ENCODE data around the gene DUOXA1.
"Not testable (repeated sequence)": the region's sequence is repeated elsewhere in the genome, so short reads cannot be mapped to it uniquely, and the experiment has no call there.

The DUOXA1 gene

DNA sequence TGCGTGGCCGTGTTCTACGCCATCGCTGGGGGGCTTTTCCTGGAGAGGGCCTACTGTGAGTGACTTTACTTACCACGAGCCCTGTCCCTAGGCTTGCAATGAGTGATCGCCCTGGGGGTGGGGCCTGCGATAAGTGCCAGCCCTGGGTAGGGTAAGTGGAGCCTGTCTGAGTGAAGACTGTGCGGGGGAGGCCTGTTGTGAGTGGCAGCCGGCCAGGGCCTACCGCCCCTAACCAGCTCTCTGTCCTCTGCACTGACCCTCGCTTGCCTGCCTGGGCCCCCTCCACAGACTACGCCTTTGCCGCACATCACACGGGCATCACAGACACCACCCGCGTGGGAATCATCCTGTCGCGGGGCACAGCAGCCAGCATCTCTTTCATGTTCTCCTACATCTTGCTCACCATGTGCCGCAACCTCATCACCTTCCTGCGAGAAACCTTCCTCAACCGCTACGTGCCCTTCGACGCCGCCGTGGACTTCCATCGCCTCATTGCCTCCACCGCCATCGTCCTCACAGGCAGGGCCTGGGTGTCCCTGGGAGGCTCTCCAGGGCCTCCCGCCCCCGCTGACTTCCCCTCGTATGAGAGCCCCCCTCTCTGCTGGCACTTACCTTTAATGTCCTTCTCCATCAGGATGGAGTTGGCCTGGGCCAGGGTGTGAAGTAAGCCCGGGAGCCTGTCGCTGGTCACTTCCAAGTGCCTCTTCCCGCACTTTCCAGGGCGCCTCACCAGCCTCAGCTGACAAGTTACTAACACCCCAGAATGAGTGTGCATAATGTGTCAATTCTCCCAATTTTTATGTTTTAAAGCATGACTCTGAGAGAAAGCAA, 22.5 kb upstream of the DUOXA1 start:
- in situ Hi-C loops (cut with MboI; ENCODE audit: low sequenced_read_pairs), result no loop called here

DNA sequence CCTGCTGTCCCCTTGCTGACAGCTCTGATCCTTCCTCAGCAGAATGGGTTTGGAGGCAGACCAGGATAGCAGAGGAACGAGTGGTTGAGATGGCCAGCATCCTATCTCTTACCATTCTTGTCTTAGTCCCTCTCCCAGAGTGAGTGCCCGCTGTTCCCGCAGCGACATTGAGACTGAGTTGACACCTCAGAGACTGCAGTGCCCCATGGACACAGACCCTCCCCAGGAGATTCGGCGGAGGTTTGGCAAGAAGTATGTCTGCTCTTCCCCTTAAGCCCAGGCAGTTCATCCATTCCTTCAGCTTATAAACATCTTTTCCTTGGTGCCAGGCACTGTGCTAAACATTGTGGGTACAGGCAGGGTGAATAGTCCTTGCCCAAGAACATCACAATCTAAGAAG, 21.3 kb upstream of the DUOXA1 start:
- in situ Hi-C loops (cut with MboI; ENCODE audit: low sequenced_read_pairs), result no loop called here

DNA sequence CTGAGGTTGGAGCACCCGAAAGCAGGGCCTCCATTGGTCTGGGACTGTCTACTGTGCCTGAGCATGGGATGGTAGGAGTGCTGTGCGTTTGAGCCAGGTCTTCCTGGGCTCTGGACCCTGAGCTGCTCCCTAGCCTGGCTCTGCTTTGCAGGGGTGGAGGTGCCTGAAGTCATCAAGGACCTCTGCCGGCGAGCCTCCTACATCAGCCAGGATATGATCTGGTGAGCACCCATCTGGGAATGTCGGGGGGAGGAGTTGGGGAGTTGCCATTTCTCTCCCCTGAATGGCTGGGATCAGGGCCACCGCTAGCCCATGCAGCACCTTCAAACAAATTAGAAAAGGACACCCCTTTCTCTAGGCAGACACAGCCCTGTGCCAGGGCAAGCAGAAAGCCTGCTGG, 20.8 kb upstream of the DUOXA1 start:
- in situ Hi-C loops (cut with MboI; ENCODE audit: low sequenced_read_pairs), result no loop called here

DNA sequence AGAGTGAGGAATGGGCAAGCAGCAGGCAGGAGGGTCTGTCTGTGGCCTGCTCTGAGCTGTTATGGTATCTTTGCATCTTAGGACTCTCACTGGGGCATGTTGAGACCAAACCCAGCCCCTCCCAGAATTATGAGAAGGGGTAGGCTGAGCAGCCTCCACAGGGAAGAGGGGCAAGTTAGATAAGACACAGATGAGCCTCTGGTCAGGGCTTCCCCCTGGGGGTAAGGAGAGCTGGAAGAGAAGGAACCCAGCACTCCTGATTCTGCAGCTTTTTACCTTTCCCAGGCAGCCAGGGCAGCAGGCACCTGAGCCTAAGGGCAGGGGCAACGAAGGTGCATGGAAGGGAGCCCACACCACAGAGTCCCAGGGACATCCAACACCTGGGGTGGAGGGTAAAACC, 19.4 kb upstream of the DUOXA1 start:
- in situ Hi-C loops (cut with MboI; ENCODE audit: low sequenced_read_pairs), result no loop called here

DNA sequence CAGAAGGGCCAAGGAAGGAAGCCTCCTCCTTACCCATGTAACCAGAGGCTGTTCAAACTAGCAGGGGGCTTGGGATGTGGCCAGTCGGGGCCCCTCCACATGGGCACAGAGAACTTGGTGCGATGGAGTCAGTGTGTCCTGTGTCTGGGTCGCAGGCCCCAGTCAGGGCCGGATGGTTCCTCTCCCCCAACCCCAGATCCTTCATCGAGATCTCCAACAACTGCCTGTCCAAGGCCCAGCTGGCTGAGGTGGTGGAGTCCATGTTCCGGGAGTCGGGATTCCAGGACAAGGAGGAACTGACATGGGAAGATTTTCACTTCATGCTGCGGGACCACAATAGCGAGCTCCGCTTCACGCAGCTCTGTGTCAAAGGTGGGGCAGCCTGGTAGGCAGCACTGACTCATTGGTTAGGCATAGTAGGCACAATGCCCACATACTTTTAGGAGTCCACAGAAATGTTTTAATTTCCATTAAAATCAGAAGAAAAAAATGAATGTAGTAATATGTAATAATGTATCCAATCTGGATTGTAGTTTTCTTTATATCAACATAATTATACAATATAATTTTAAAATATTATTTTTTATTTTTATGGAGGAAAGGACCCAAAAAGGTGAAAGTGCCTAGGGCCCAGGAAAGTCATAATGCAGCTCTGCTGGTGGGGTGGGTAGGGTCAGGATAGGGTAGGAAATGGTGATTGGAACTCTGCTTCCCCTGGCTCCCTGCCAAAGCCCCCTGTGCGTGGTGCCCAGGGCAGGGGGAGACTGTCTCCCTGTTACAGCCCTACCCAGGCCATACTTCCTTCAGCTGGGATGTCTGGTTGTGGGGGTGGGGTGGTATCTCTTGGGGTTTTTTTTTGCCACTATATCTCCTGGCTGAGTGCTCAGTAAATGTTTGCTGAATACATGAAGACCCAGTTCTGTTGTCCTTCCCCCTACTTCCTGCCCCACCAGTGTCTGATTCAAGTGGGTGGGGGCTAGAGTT, 18.7 kb upstream of the DUOXA1 start:
- in situ Hi-C loops (cut with MboI; ENCODE audit: low sequenced_read_pairs), result no loop called here

DNA sequence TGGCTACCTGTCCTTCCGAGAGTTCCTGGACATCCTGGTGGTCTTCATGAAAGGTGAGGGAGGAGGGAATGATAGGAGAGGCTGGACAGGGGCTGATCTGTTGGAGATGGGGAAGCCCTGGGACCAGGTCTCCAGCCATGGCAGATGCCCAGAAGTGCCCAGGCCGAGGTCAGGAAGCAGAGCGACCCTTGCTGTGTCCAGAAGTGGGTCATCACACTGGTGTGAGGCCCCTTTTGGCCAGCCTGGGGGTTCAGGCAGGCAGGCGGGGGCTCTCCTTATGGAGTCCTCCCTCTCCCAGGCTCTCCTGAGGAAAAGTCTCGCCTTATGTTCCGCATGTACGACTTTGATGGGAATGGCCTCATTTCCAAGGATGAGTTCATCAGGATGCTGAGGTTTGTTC, 17.9 kb upstream of the DUOXA1 start:
- in situ Hi-C loops (cut with MboI; ENCODE audit: low sequenced_read_pairs), result no loop called here

DNA sequence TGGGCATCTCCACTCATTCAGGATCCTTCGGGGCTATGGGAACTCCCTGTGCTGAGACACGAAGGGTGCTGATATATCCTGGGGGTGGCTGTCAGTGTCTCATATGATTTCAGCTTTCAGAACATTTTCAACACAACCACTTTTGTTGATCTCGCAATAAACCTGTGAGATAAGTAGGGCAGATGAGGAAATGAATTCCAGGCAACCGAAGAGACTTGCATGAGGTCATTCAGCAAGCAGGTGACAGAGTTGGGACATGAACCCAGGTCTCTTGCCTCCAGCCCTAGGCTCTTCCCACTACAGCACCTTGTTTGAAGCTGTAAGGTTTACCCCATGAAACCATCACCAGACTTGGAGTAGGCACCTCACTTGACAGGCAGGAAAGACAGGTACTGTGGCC, 16.7 kb upstream of the DUOXA1 start:
- in situ Hi-C loops (cut with MboI; ENCODE audit: low sequenced_read_pairs), result no loop called here

DNA sequence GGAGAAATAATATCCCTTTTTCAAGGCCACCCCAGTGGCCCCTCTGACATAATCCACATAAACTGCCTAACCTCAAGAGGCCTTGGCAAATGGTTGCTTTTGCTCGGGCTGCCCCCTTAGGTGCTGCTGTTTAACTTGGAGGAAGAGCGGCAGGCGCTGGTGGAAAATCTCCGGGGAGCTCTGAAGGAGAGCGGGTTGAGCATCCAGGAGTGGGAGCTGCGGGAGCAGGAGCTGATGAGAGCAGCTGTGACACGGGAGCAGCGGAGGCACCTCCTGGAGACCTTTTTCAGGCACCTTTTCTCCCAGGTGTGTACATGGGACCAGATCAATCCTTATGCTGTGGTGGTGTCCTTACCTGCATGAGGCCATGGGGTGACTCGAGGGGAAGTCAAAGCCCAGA, 15.1 kb upstream of the DUOXA1 start:
- in situ Hi-C loops (cut with MboI; ENCODE audit: low sequenced_read_pairs), result no loop called here

DNA sequence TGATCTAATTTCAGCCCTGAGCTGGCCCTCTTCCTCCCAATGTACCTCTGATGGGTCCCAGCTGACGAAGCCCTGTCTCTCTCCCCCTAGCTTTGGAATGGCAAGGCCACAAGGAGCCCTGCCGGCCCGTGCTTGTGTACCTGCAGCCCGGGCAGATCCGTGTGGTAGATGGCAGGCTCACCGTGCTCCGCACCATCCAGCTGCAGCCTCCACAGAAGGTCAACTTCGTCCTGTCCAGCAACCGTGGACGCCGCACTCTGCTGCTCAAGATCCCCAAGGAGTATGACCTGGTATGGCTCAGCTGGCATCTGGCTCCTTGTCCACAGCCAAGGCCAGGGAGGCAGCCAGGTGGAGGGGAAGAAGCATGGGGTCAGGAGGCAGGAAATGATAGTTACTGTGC, 14.3 kb upstream of the DUOXA1 start:
- in situ Hi-C loops (cut with MboI; ENCODE audit: low sequenced_read_pairs), result no loop called here

DNA sequence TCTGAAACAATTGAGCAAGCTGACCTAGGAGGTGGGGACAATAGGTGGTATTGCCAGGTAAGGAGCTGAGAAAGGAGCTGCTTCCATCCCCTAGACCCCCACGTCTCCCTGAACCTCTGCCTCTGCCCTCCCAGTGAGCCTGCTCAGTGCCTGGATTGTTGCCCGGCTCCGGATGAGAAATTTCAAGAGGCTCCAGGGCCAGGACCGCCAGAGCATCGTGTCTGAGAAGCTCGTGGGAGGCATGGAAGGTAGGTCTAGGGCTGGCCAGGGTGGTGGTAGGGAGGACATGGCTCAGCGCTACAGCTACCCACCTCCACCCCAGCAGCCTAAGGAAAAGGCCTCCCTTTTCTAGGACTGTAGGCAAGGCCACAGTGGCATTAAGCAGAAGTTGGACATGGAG, 13.4 kb upstream of the DUOXA1 start:
- in situ Hi-C loops (cut with MboI; ENCODE audit: low sequenced_read_pairs), result no loop called here

DNA sequence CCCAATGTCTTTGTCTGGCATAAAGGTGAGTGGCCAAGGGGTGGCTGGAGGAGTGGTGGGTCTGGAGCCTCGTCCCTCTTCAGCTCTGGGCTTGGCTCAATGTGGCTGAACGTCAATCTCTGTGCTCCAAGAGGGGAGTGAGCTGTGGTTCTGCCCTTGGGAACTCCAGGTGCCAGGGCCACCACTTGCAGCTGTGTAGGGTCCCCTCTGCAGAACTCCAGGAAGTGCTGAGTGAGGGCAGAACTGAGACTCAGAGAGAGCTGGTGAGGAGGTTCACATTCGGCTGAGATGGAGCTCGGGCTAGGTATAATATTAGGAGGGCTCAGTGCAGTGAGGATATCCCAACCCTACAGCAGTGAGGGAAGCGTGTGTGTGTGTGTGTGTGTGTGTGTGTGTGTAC, 11.7 kb upstream of the DUOXA1 start:
- in situ Hi-C loops (cut with MboI; ENCODE audit: low sequenced_read_pairs), result no loop called here

DNA sequence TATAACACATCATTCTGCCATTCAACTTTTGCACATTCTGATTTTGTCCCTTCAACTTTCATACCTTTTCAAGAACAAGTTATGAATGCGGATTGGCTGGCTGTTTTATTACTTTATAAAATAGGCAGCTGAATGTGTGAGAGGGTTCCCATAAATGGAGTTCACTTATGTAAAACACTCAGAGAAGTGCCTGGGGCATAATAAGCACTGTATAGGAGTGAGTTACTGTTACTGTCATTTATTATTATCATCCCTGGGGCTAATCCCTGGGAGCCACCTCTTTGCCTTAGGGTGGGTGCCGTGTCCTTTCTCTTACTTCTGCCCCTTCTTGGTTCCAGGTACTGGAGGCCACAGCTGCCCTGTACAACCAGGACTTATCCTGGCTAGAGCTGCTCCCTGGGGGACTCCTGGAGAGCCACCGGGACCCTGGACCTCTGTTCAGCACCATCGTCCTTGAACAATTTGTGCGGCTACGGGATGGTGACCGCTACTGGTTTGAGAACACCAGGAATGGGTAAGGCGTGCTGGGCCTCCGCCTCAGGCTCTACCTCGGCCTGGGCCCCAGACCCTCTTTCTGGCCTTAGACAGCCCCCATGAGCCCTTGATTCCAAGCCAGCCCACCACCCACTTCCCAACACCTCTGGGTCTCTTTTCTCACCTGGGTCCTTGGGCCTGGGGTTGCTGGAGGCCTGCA, 11.0 kb upstream of the DUOXA1 start:
- in situ Hi-C loops (cut with MboI; ENCODE audit: low sequenced_read_pairs), result no loop called here

DNA sequence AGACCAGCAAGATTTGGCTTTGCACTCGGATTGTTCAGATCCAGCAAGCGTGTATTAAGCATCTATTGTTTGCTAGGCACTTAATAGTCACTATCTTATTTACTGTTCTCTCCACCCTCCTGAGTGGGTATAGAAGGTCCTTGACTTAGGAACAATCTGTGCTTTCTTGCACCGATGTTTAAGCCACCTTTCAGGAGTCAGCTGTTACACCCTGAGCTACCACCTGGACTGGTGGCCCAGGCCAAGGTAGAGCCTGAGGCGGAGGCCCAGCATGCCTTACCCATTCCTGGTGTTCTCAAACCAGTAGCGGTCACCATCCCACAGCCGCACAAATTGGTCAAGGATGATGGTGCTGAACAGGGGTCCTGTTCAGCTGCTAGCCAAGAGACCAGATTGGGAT, 10.1 kb upstream of the DUOXA1 start:
- in situ Hi-C loops (cut with MboI; ENCODE audit: low sequenced_read_pairs), result no loop called here

DNA sequence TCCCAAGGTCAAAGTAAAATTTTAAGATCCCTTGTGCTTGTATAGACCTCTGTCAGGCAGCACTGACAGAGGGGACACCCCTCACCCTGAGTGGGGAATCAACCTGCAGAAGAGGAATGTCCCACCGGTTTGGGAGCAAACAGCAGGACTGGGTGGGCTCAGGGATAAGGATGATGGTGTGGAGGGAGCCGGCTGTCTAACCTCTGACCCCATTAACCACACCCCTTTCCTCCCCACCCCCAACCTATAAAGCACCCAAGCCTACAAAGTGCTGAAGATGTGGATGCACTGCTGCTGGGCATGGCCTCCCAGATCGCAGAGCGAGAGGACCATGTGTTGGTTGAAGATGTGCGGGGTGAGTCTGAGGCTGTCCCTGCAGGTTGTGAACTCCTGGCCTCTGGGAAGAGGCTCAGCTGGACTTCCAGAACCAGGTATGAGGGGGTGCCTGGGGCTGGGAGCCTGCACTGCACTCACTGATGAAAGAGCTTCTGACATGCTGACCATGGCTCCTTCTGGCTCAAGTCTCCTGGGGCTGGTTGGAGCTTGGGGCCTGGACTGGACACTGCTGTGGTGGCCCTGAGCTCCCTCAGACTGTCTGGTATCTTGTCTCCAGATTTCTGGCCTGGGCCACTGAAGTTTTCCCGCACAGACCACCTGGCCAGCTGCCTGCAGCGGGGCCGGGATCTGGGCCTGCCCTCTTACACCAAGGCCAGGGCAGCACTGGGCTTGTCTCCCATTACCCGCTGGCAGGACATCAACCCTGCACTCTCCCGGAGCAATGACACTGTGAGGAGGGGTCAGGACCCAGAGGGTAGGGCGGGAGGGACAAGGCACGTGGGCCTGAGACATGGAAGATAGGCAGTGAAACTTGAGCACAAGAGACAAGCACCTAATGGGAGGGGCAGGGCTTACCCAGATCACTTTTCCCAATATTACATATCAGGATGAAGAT, 9.4 kb upstream of the DUOXA1 start:
- in situ Hi-C loops (cut with MboI; ENCODE audit: low sequenced_read_pairs), result no loop called here

DNA sequence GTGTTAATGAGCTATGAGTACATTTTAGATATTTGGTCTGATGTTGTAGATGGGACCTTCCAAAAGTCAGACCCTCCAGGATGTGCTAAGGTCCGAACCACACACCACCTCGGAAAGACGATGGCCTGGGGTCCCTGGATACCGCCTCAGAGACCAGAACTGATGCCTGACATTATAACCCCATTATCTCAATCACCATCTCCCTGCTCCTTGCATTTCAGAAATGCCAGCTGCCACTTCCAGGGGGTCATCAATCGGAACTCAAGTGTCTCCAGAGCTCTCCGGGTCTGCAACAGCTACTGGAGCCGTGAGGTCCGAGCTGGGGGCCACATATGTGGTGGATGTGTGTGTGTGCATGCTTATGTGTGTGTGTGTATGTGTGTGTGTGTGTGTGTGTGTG, 8.0 kb upstream of the DUOXA1 start:
- in situ Hi-C loops (cut with MboI; ENCODE audit: low sequenced_read_pairs), result no loop called here

DNA sequence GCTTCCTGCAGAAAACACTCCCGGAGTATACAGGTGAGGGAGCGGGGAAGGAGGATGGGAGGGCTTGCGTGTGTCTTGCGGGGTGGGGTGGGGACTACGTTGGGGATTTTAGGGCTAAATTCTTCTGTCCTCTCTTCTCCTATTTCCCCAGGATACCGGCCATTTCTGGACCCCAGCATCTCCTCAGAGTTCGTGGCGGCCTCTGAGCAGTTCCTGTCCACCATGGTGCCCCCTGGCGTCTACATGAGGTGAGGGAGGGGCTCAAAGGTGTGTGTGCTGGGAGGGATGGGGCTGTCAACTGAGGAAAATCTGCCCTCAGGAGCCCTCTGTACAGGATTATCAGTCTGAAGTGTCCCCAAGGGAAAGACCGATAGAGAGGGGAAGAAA, 6.7 kb upstream of the DUOXA1 start:
- in situ Hi-C loops (cut with MboI; ENCODE audit: low sequenced_read_pairs), result no loop called here

DNA sequence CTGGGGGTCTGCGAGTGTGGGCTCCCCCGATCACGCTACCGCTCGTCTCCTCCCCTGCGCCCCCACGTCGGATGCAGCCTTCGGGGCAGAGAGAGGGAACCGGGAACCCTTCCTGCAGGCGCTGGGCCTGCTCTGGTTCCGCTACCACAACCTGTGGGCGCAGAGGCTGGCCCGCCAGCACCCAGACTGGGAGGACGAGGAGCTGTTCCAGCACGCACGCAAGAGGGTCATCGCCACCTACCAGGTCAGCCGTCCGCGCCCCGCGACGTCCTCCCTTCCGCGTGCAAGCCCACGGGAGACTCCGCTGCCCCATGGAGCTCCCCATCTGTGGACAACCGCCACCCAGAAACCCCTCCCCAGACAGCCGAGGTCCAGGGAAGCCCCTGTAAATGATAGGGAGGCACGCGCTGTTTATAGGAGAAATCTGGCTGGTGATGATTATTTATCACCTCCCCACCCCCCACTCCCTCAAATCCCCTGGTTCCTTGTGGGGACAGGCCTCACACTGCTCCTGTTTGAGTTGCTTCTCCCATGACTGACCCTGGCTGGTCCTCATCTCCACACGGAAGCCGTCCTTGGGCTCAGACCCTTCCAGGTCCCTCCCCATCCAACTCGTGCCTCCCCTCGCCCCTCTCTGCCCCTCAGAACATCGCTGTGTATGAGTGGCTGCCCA, 6.2 kb upstream of the DUOXA1 start:
- in situ Hi-C loops (cut with MboI; ENCODE audit: low sequenced_read_pairs), result not testable (repeated sequence)

DNA sequence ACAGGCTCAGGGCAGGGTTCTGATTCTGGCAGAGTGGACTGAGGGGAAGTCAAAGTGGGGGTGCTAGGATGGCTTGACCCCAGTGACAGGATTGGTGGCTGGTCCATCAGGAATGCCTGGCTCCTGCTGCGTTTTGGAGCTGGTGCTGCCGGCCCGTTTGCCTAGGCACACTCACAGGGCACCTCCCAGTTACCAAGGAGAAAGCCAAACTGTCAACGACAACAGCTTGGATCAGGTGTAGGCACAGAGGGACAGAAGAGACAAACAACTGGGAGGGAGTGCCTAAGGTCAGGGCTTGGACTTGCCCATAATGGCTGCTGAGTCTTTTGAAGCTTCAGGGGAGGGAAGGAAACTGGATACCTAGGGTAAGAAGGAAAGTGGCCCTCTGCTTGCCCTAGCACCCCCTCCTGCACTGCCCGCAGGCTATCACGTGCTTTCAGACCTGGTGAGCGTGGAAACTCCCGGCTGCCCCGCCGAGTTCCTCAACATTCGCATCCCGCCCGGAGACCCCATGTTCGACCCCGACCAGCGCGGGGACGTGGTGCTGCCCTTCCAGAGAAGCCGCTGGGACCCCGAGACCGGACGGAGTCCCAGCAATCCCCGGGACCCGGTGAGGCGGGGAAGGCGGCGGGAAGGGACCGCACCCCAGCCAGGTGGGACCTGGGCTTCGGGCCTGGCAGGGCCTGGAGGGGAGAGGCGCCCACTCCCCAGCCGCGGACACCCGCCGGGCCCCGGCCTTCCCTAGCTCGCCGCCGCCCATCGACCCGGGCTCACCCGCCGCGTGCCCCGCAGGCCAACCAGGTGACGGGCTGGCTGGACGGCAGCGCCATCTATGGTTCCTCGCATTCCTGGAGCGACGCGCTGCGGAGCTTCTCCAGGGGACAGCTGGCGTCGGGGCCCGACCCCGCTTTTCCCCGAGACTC, 5.3 kb upstream of the DUOXA1 start:
- in situ Hi-C loops (cut with MboI; ENCODE audit: low sequenced_read_pairs), result no loop called here

DNA sequence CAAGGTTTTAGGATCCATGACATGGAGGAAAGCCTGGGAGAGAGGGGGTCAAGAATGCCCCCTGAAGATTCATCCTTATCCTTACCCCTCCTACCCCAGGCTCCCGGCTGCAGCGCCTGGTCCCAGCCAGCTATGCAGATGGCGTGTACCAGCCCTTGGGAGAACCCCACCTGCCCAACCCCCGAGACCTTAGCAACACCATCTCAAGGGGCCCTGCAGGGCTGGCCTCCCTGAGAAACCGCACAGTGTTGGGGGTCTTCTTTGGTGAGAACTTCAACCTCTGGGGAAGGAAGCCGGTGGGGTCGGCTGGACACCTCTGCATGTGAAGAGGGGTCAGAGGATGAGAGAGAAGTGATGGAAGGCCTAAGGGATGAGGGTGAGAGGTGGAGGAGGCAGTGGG, 4.4 kb upstream of the DUOXA1 start:
- in situ Hi-C loops (cut with MboI; ENCODE audit: low sequenced_read_pairs), result no loop called here
